GM18870 (cell line): Measurements from ENCODE around the gene GUCY1A2.

Source experiments
- ATAC-seq: cut with Tn5 transposase; IDR thresholded peaks from one replicate; pipeline ENCODE4 v1.9.1; 2021; ENCODE audit warnings: moderate library complexity; ENCODE audit not compliant: unreplicated experiment

The GUCY1A2 gene

DNA sequence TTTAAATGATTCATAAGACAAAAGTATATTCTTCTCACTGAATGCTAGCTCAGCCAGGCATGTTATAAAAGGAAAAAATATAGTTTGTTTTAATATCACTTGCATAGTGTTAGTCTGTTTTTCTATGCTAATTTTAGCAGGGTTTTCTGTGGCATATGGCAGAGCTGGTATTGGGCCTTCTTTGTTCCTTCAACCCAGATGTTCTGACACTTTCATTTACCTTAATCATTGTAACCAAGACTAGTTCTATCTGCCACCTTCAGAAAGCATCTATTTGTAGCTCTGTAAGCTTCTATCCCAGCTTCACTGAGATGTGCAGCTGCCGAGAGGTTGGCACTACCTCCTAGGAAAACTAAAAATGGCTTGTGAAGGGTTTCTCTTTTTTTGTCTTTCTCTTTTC is 338.7 kb downstream of the GUCY1A2 start:
- no peak for ATAC-seq

DNA sequence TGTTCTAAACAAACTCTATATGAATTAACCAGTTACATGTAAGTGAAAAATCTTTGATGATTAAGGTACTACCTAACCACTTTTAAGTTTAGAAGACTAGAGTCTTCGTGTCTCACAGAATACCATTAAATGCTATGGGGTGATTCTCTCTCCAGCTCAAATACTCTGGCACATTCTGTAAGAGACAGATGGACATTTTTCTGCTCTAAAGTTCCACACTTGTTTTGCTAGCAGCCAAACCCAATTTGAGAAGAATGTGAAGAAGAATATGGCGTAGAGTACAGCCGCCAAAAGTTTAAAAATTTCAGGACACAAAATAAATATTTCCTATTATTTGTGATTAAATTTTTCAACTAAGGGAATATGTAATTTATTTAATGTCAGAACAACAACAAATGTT is 339.1 kb downstream of the GUCY1A2 start:
- ATAC-seq, result no peak

- no peak for ATAC-seq
Measured at GRCh38 chr11:106670069-106670468, 348.2 kb downstream of the GUCY1A2 start.

- no peak for ATAC-seq
Measured at GRCh38 chr11:106668147-106668546, 350.1 kb downstream of the GUCY1A2 start.

DNA sequence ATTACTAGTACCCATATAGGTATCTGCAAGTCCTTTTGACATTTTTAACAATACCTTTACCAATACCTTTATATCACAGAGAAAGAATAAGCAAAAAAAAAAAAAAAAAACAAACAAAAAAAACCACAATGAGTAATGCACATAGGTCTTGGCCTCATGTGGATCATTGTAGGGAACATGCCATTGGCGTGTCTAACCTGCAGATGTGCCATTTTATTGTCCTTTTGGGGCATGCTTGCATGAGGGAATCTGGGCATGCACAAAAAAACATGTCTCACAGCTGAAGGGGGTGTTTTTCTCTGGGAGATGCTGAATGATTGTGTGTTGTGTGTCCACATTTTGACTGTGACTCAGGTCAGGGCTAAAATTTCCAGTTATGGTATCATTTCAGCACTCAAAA is 361.6 kb downstream of the GUCY1A2 start:
- ATAC-seq, result no peak

- ATAC-seq, result no peak
Measured at GRCh38 chr11:106644824-106645223, 373.5 kb downstream of the GUCY1A2 start.

- ATAC-seq, result no peak
Measured at GRCh38 chr11:106642331-106642730, 375.9 kb downstream of the GUCY1A2 start.

- ATAC-seq, result no peak
Measured at GRCh38 chr11:106632283-106632682, 386.0 kb downstream of the GUCY1A2 start.

DNA sequence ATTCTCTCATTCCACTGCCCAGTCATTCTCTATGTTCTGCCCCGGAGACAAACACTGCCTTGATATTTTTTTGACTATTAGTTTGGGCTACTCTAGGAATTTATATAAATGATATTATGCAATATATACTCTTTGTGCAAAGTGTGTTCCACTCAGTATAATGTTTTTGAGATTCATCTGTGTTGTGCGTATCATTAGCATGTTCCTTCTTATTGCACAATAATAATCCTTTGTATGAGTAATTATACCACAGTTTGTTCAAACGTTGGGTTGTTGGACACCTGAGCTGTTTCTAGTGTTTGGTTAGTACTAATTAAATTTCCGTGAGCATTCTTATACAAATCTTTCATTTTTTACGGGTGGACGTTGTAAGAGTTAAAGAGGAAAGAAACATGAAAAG is 390.6 kb downstream of the GUCY1A2 start:
- ATAC-seq, result no peak

GRCh38 chr11:106625566-106625965 is 392.7 kb downstream of the GUCY1A2 start:
- ATAC-seq, result no peak

DNA sequence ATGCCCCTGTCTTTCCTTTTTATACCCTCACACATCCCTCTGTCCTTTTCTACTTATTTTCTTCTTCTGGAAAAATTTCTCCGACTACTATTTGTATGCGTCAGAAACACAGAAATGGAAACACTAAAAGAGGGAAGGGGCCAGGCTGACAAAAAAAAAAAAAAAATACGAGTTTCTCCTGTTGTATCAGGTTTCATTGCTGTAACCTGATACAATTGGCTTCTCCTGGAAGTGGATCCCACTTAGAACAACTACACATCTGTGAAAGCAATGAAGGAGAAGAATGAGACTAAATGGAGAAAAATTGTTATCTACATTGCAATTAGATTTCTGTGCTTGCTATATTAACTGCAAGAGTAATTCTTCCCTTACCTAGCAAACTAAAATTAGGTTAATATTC is 393.9 kb downstream of the GUCY1A2 start:
- ATAC-seq, result no peak
